Measurements from ENCODE around the gene USP25. TPM values are rescaled to one million over a fixed set of nuclear protein-coding genes. Genes with fewer than 3 reads are reported as not detected.

USP25 gene
- polyA plus RNA-seq, 1 experiment = 11.1 TPM

GRCh38 chr21:15857740-15858139 is 128.0 kb downstream of the USP25 start:
- DNase-seq (ENCODE audit: low read depth) = no peak
- ChIA-PET POLR2A (no interaction called here), CTCF (no interaction called here)
- Histone ChIP-seq H3K36me3 (ENCODE audit: control insufficient read depth, insufficient read depth, low read length) (no peaks in the 10 kb centered on the region), H3K4me3 (ENCODE audit: low read depth, low read length) (no peak overlapping the region), H3K27me3 (ENCODE audit: control insufficient read depth, insufficient read depth, low read length) (no peaks in the 10 kb centered on the region)
- TF ChIP-seq CTCF (IDR thresholded peaks at IDR 0.05; ENCODE audit: insufficient read depth, low read depth, low read length) = no peak

- Histone ChIP-seq H3K27me3 (ENCODE audit: control insufficient read depth, insufficient read depth, low read length) (no peaks in the 10 kb centered on the region), H3K4me3 (ENCODE audit: low read depth, low read length) (no peak overlapping the region), H3K36me3 (ENCODE audit: control insufficient read depth, insufficient read depth, low read length) (no peaks in the 10 kb centered on the region)
- ChIA-PET POLR2A (no interaction called here), CTCF (no interaction called here)
- no peak for DNase-seq (ENCODE audit: low read depth)
- TF ChIP-seq CTCF (IDR thresholded peaks at IDR 0.05; ENCODE audit: insufficient read depth, low read depth, low read length) = no peak
These were observed 130.8 kb downstream of the USP25 start for GRCh38 chr21:15860541-15860940.

- ChIA-PET CTCF (interaction anchor here (0.6 kb wide), 1 partner anchor 94 kb away, joined by 3 read pairs; no protein-coding TSS in a partner anchor), POLR2A (no interaction called here)
- TF ChIP-seq CTCF (IDR thresholded peaks at IDR 0.05; ENCODE audit: insufficient read depth, low read depth, low read length) = no peak
- no peak for DNase-seq (ENCODE audit: low read depth)
- Histone ChIP-seq H3K36me3 (ENCODE audit: control insufficient read depth, insufficient read depth, low read length) (no peaks in the 10 kb centered on the region; the same call in 1 of the 2 replicates), H3K27me3 (ENCODE audit: control insufficient read depth, insufficient read depth, low read length) (no peaks in the 10 kb centered on the region), H3K4me3 (ENCODE audit: low read depth, low read length) (no peak overlapping the region)
These were observed 139.2 kb downstream of the USP25 start for GRCh38 chr21:15868940-15869339.

GRCh38 chr21:15870819-15871218 is 141.0 kb downstream of the USP25 start:
- H3K4me3 ChIP-seq (ENCODE audit: low read depth, low read length) = no peak overlapping the region
- no peak for TF ChIP-seq CTCF (IDR thresholded peaks at IDR 0.05; ENCODE audit: insufficient read depth, low read depth, low read length)
- CTCF ChIA-PET = no interaction called here
- POLR2A ChIA-PET = no interaction called here
- no peak for DNase-seq (ENCODE audit: low read depth)
- H3K27me3 ChIP-seq (ENCODE audit: control insufficient read depth, insufficient read depth, low read length) = no peaks in the 10 kb centered on the region
- no peaks in the 10 kb centered on the region; the same call in 1 of the 2 replicates for H3K36me3 ChIP-seq (ENCODE audit: control insufficient read depth, insufficient read depth, low read length)

- ChIA-PET CTCF (no interaction called here), POLR2A (interaction anchor here (0.6 kb wide), 1 partner anchor 233 kb away, joined by 17 read pairs; no protein-coding TSS in a partner anchor)
- no peak for DNase-seq (ENCODE audit: low read depth)
- no peak overlapping the region for H3K4me3 ChIP-seq (ENCODE audit: low read depth, low read length)
- TF ChIP-seq CTCF (IDR thresholded peaks at IDR 0.05; ENCODE audit: insufficient read depth, low read depth, low read length) = no peak
- peaks cover 2% of the 10 kb centered on the region; the same call in 1 of the 2 replicates for H3K36me3 ChIP-seq (ENCODE audit: control insufficient read depth, insufficient read depth, low read length)
- H3K27me3 ChIP-seq (ENCODE audit: control insufficient read depth, insufficient read depth, low read length) = no peaks in the 10 kb centered on the region
These were observed 142.5 kb downstream of the USP25 start for GRCh38 chr21:15872236-15872635.

Measured in BJ (cell line).